ENCODE measurements around the gene SLC23A1. TPM values are rescaled to one million over a fixed set of nuclear protein-coding genes. Genes with fewer than 3 reads are reported as not detected.
A peak's percentile ranks its signal among the peaks of the same experiment; 100 is the strongest.

The SLC23A1 gene
- total RNA-seq, 1 donor from 2014 or later = not detected

DNA sequence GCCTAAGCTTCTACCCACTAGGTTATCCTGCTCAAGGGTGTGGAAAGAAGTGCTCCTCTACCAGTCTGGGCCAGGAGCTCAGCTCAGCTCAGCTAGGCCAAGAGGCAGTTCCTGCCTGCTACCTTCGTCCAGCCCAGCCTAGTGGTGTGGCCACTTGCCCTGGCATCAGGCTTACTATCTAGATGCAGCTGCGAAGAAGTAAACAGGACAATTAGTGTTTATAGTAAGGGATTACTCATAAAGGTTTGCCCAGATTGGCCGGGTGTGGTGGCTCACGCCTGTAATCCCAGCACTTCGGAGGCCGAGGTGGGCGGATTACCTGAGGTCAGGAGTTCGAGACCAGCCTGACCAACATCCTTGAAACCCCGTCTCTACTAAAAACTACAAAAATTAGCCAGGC, 33.6 kb upstream of the SLC23A1 start:
- FAIRE-seq (no peak), DNase-seq (ENCODE audit: low read depth) (no peak)
- H3K79me2 ChIP-seq (ENCODE audit: insufficient read depth, low read length) = no peaks in the 10 kb centered on the region
- no peak overlapping the region for H3K4me3 ChIP-seq (ENCODE audit: insufficient read depth, low read depth, low read length)
- Mint-ChIP-seq H3K27ac (ENCODE audit: unreplicated experiment) (no peak overlapping the region), H3K27me3 (ENCODE audit: low read depth, unreplicated experiment) (no peaks in the 10 kb centered on the region), H3K9me3 (ENCODE audit: unreplicated experiment) (no peaks in the 10 kb centered on the region), H3K36me3 (ENCODE audit: low read depth, unreplicated experiment) (peaks cover 29% of the 10 kb centered on the region), H3K4me1 (ENCODE audit: low read depth, unreplicated experiment) (no peaks in the 10 kb centered on the region), H3K4me3 (ENCODE audit: unreplicated experiment) (no peak overlapping the region)
- no peak for TF ChIP-seq EZH2 (IDR thresholded peaks at IDR 0.05; ENCODE audit: insufficient read depth, low read length)
- TF ChIP-seq, protein P1, sequence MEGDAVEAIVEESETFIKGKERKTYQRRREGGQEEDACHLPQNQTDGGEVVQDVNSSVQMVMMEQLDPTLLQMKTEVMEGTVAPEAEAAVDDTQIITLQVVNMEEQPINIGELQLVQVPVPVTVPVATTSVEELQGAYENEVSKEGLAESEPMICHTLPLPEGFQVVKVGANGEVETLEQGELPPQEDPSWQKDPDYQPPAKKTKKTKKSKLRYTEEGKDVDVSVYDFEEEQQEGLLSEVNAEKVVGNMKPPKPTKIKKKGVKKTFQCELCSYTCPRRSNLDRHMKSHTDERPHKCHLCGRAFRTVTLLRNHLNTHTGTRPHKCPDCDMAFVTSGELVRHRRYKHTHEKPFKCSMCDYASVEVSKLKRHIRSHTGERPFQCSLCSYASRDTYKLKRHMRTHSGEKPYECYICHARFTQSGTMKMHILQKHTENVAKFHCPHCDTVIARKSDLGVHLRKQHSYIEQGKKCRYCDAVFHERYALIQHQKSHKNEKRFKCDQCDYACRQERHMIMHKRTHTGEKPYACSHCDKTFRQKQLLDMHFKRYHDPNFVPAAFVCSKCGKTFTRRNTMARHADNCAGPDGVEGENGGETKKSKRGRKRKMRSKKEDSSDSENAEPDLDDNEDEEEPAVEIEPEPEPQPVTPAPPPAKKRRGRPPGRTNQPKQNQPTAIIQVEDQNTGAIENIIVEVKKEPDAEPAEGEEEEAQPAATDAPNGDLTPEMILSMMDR (IDR thresholded peaks at IDR 0.05; ENCODE audit: insufficient read depth, low read depth, low read length) = no peak
- peaks cover 10% of the 10 kb centered on the region for H3K36me3 ChIP-seq (ENCODE audit: insufficient read depth, low read length)
- H3K27ac ChIP-seq (ENCODE audit: low read depth, low read length) = no peak overlapping the region
- no peaks in the 10 kb centered on the region for H3K9me3 ChIP-seq (ENCODE audit: insufficient read depth, low read depth, low read length)
- H3K9ac ChIP-seq (ENCODE audit: low read length) = no peak overlapping the region
- no peaks in the 10 kb centered on the region for H4K20me1 ChIP-seq (ENCODE audit: insufficient read depth, low read length)
- H2AFZ ChIP-seq (ENCODE audit: low read depth, low read length) = no peak overlapping the region
- no peak overlapping the region for H3K4me2 ChIP-seq (ENCODE audit: low read length)
- no peaks in the 10 kb centered on the region for H3K27me3 ChIP-seq (ENCODE audit: insufficient read depth, low read length)
- H3K4me1 ChIP-seq (ENCODE audit: insufficient read depth, low read length) = peaks cover 14% of the 10 kb centered on the region

DNA sequence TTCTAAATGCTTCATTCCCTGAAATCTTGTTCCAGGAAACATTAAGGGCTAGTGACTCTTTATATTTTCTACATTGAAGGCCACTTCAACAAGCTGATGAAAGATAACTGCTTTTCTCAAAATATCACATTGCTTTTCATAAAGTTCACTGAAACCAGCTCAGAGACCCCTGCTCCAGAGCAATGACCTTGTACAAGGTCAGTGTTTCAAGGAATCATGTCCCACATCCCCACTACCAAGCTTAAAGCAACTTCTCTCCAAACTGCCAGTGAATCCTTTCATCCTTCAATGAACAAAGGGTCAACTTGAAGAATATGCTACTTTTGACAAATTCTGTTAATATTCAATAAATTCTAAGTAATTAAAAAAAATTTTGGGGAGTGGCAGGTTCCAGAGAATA, 32.8 kb upstream of the SLC23A1 start:
- FAIRE-seq (no peak), DNase-seq (ENCODE audit: low read depth) (no peak)
- Histone ChIP-seq H3K9ac (ENCODE audit: low read length) (no peak overlapping the region), H3K4me1 (ENCODE audit: insufficient read depth, low read length) (peaks cover 14% of the 10 kb centered on the region), H3K4me2 (ENCODE audit: low read length) (no peak overlapping the region), H3K79me2 (ENCODE audit: insufficient read depth, low read length) (no peaks in the 10 kb centered on the region), H3K9me3 (ENCODE audit: insufficient read depth, low read depth, low read length) (no peaks in the 10 kb centered on the region), H3K27me3 (ENCODE audit: insufficient read depth, low read length) (no peaks in the 10 kb centered on the region), H3K27ac (ENCODE audit: low read depth, low read length) (no peak overlapping the region), H3K36me3 (ENCODE audit: insufficient read depth, low read length) (peaks cover 7% of the 10 kb centered on the region), H2AFZ (ENCODE audit: low read depth, low read length) (no peak overlapping the region), H4K20me1 (ENCODE audit: insufficient read depth, low read length) (no peaks in the 10 kb centered on the region), H3K4me3 (ENCODE audit: insufficient read depth, low read depth, low read length) (no peak overlapping the region)
- Mint-ChIP-seq H3K4me1 (ENCODE audit: low read depth, unreplicated experiment) (no peaks in the 10 kb centered on the region), H3K36me3 (ENCODE audit: low read depth, unreplicated experiment) (peaks cover 29% of the 10 kb centered on the region), H3K27me3 (ENCODE audit: low read depth, unreplicated experiment) (no peaks in the 10 kb centered on the region), H3K27ac (ENCODE audit: unreplicated experiment) (no peak overlapping the region), H3K4me3 (ENCODE audit: unreplicated experiment) (no peak overlapping the region), H3K9me3 (ENCODE audit: unreplicated experiment) (no peaks in the 10 kb centered on the region)
- no peak for TF ChIP-seq EZH2 (IDR thresholded peaks at IDR 0.05; ENCODE audit: insufficient read depth, low read length)
- TF ChIP-seq, protein P1 (IDR thresholded peaks at IDR 0.05; ENCODE audit: insufficient read depth, low read depth, low read length) = no peak

DNA sequence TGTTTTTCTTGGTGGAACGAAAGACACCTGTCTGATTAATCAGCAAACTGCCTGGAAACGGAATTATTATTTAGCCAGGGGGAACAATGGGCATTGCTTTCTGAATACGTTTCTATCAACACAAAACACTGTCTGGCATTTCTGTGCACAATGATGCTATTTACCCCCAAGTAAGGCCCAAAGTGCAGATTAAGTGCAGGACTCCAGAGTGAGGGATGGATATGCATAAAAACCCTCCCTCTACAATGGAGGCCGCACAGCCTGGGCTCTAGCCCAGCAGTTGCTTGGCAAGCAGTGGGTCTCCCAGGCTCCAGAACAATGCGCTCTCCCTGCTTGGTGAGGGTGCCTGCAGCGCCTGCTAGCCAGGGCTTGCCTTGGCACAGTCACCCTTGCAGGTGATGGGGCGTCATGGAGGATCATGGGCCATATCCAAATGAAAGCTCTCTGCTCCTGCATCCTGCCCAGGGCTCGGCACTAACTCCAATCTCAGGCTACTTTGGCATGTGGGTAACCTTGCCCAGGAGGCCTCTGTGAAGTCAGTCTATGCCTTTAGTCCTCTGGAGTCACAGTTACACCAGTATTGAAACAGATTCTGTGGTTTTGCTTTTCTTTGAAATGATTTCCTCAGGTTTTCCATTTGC, 32.2 kb upstream of the SLC23A1 start:
- Mint-ChIP-seq H3K4me3 (ENCODE audit: unreplicated experiment) (no peak overlapping the region), H3K9me3 (ENCODE audit: unreplicated experiment) (no peaks in the 10 kb centered on the region), H3K27ac (ENCODE audit: unreplicated experiment) (no peak overlapping the region), H3K4me1 (ENCODE audit: low read depth, unreplicated experiment) (no peaks in the 10 kb centered on the region), H3K27me3 (ENCODE audit: low read depth, unreplicated experiment) (no peaks in the 10 kb centered on the region), H3K36me3 (ENCODE audit: low read depth, unreplicated experiment) (peaks cover 29% of the 10 kb centered on the region)
- peaks cover 7% of the 10 kb centered on the region for H3K36me3 ChIP-seq (ENCODE audit: insufficient read depth, low read length)
- H3K79me2 ChIP-seq (ENCODE audit: insufficient read depth, low read length) = no peaks in the 10 kb centered on the region
- H3K9me3 ChIP-seq (ENCODE audit: insufficient read depth, low read depth, low read length) = no peaks in the 10 kb centered on the region
- DNase-seq (ENCODE audit: low read depth) = no peak
- H2AFZ ChIP-seq (ENCODE audit: low read depth, low read length) = no peak overlapping the region
- no peak overlapping the region for H3K4me3 ChIP-seq (ENCODE audit: insufficient read depth, low read depth, low read length)
- peaks cover 14% of the 10 kb centered on the region for H3K4me1 ChIP-seq (ENCODE audit: insufficient read depth, low read length)
- no peak overlapping the region for H3K27ac ChIP-seq (ENCODE audit: low read depth, low read length)
- peak overlapping the region; percentile 28 for H3K4me2 ChIP-seq (ENCODE audit: low read length)
- H4K20me1 ChIP-seq (ENCODE audit: insufficient read depth, low read length) = no peaks in the 10 kb centered on the region
- H3K9ac ChIP-seq (ENCODE audit: low read length) = no peak overlapping the region
- no peak for FAIRE-seq
- no peaks in the 10 kb centered on the region for H3K27me3 ChIP-seq (ENCODE audit: insufficient read depth, low read length)
- TF ChIP-seq EZH2 (IDR thresholded peaks at IDR 0.05; ENCODE audit: insufficient read depth, low read length) = no peak
- TF ChIP-seq, protein P1 (IDR thresholded peaks at IDR 0.05; ENCODE audit: insufficient read depth, low read depth, low read length) = no peak
